Stimulated activated CD4-positive, alpha-beta T cell treated with anti-CD3 and anti-CD28 coated beads, Interleukin-15, amount 100 ng/mL, for 48 hours (primary cell): Measurements from ENCODE around the gene CD302.
"Not testable (repeated sequence)": the region's sequence is repeated elsewhere in the genome, so short reads cannot be mapped to it uniquely, and the experiment has no call there.

ENCODE experiments used
- DNase-seq, 2 donors: peaks; one replicate each; pipeline ENCODE4 v3.0.0-alpha.2; 2020; ENCODE audit warnings: low read depth in 2 of 2

CD302 gene

DNA sequence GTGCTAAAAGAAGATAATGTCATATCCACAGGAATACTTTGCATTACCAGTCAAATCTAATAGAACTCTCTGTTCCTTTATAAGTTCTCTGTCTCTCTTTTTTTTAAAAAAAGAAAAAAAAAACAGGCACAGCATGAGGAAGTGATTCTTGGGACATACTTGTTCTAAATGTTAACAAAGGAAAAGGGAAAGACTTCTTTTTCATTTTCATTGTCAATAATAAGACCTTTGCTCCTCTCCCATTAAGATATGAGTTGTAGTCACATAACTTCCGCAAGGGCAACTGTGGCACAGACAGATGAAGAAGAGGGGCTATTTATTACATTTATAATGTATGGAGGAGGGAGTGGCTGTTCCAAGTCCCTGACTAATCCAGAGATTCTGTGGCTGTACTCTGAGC lies 4.7 kb downstream of the CD302 start:
- no peak for DNase-seq

- no peak for DNase-seq
Measured at GRCh38 chr2:159792599-159792998, 5.4 kb downstream of the CD302 start.

GRCh38 chr2:159792036-159792435 lies 6.0 kb downstream of the CD302 start:
- no peak for DNase-seq

- DNase-seq, result no peak
Measured at GRCh38 chr2:159790323-159790722, 7.7 kb downstream of the CD302 start.

DNA sequence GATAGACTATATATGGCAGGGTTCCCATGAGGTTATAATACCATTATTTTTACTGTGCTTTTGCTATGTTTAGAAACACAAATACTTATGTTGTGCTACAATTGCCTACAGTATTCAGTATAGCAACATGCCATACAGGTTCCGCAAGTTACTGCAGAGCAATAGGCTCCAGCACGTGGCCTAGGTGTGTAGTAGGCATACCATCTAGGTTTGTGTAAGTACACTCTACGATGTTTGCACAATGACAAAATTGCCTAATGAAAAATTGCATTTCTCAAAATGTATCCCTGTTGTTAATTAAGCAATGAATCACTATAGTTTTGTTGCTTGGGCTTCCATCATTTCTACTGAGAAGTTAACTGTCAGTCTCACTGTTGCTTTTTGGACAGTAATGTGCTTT lies 9.8 kb downstream of the CD302 start:
- no peak for DNase-seq

GRCh38 chr2:159787647-159788046 lies 10.4 kb downstream of the CD302 start:
- DNase-seq, result not testable (repeated sequence)

- no peak for DNase-seq
Measured at GRCh38 chr2:159786938-159787337, 11.1 kb downstream of the CD302 start.

- no peak for DNase-seq
Measured at GRCh38 chr2:159785195-159785594, 12.8 kb downstream of the CD302 start.

- not testable (repeated sequence) for DNase-seq
Measured at GRCh38 chr2:159784744-159785143, 13.3 kb downstream of the CD302 start.

DNA sequence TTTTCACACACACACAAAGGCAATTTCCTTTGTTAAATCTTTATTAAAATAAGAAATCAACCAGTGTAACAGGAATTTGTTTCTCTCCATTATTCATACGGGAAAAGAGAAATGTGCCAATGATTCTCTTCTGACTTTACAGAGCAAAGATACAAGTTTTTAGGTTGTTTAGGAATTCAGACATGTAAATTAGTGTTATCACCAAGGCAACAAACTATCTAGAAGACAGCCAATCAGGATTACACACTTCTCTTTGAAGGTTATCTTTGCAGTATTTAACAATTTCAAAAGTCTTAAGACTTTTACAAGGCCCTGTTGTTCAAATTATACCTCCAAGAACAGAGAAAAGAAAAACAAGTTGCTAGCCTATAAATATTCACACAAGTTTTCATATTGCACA lies 14.5 kb downstream of the CD302 start:
- no peak for DNase-seq

- DNase-seq, result no peak
Measured at GRCh38 chr2:159776321-159776720, 21.7 kb downstream of the CD302 start.

GRCh38 chr2:159775021-159775420 lies 23.0 kb downstream of the CD302 start:
- DNase-seq, result no peak

GRCh38 chr2:159774370-159774990 lies 23.5 kb downstream of the CD302 start:
- DNase-seq, result no peak

DNA sequence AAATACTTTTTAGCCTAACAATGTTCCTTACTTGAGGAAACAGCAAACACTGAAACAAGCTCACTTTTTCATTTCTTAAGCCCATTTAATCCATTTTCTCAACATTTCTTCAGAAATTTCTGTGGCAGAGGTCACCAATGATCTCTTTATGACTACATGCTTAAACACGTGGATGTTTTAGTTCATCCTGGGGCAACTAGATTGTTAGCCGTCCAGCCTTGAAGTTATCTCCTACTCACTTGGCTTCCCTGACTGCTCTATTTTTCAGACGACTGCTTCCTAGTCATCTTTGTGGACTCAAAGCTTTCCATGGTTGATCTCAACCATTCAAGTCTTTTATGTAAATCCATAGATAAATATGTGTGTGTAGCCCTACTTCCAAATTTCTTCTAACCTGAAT lies 24.1 kb downstream of the CD302 start:
- DNase-seq, result no peak

- DNase-seq, result no peak
Measured at GRCh38 chr2:159773426-159773825, 24.6 kb downstream of the CD302 start.

DNA sequence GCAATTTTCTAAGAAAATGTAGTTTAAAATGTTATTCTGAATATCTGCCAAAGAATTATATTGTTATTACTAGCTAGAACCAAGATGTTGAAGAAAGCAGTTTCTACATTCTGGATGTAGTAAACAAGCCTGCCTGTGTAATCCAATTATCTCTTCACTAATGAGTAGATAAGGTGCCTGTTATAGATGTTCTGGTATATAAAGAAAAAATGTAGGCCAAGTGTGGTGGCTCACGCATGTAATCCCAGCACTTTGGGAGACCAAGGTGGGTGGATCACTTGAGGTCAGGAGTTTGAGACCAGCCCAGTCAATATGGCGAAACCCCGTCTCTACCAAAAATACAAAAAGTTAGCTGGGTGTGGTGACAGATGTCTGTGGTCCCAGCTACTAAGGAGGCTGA lies 28.9 kb downstream of the CD302 start:
- no peak for DNase-seq

GRCh38 chr2:159762075-159762474 lies 35.9 kb downstream of the CD302 start:
- DNase-seq, result no peak

DNA sequence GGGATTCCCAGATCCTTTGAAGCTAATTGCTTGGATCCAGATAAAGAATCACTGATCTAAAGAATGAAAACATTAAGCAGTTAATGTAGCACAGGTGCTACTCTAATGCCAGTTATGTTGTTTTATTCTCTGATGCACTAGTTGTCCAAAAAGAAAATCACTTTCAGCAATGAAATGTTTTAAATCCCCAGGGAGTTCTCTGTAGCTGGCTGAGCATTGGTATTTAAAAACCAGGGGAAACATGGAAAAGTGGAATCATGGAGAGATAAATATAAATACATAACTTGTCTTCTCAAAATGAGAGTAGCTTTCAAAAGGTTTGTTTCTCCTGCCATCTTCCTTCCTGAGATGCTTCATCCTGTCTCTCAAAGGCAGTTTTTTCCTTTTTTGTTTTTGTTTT lies 37.7 kb downstream of the CD302 start:
- DNase-seq, result no peak

DNA sequence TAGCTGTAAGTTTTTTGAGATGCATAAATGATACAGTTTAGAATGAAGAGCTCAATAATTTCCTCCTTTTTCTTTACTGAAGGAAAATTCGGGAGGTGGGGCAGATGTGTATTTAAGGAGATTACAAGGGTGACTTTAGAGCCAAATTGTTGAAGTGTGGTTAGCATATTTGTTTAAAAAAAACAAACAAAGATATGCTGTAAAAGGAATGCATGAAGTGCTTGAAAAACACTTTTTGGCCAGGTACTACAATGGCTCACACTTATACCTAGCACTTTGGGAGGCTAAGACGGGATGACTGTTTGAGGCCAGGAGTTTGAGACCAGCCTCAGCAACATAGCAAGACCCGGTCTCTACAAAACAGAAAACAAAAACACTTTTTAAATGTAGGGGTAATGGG lies 38.4 kb downstream of the CD302 start:
- DNase-seq, result no peak

DNA sequence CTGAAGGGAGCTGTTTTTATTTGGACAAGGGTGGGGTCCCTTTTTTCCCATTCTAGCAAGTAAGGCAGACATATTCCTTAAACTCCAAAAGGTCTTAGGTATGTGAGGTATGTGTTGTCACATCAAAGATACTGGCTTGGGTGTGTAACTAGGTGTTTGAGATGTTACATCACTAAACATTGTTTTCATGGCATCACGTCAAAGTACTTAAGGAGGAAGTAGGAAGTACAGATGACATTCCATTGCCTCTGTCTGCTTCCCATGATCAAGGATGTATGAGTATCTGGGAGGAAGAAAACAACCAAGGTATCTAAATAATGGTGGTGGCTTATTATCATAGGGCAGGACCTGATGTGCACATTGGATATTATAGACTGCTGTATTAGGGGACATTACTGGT lies 39.3 kb downstream of the CD302 start:
- no peak for DNase-seq

DNA sequence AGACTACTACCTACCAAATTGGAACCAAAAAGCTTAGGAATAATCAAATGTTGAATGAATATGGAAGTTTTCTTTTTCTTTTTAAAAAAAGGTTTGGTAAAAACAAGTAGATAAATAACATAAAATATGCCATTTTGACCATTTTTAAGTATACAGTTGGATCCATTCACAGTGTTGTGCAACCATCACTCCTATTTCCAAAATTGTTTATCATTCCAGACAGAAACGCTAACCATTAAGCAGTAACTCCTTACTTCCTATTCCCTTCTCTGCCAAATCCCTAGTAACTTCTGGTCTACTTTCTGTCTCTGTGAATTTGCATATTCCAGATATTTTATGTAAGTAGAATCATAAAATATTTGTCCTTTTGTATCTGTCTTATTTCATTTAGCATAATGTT lies 39.8 kb downstream of the CD302 start:
- DNase-seq, result no peak

DNA sequence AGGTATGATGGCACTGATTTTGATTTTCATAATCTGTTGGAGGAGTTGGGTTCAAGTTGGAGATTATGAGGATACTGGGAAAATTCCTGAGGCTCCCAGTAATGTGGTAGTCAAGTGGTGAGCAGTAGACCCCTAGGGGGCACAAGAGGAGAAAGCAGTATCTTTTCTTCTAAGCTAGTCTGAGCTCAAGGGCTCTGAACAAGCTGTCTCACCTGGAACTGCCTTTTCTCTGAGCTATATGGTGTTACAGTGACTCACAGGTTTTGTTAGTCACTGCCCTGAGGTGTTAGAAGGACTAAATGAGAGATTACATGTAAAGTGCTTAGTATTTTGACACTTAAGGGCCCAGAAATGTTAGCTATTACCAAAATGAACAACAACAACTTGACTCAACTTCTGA lies 42.2 kb downstream of the CD302 start:
- DNase-seq, result no peak

GRCh38 chr2:159755014-159755413 lies 43.0 kb downstream of the CD302 start:
- no peak for DNase-seq

GRCh38 chr2:159753797-159754196 lies 44.2 kb downstream of the CD302 start:
- DNase-seq, result no peak
